Measurements from ENCODE around the gene MYCT1.

Gene MYCT1

GRCh38 chr6:152769993-152770392 lies 72.3 kb downstream of the MYCT1 start:
- TF ChIP-seq, protein P1, sequence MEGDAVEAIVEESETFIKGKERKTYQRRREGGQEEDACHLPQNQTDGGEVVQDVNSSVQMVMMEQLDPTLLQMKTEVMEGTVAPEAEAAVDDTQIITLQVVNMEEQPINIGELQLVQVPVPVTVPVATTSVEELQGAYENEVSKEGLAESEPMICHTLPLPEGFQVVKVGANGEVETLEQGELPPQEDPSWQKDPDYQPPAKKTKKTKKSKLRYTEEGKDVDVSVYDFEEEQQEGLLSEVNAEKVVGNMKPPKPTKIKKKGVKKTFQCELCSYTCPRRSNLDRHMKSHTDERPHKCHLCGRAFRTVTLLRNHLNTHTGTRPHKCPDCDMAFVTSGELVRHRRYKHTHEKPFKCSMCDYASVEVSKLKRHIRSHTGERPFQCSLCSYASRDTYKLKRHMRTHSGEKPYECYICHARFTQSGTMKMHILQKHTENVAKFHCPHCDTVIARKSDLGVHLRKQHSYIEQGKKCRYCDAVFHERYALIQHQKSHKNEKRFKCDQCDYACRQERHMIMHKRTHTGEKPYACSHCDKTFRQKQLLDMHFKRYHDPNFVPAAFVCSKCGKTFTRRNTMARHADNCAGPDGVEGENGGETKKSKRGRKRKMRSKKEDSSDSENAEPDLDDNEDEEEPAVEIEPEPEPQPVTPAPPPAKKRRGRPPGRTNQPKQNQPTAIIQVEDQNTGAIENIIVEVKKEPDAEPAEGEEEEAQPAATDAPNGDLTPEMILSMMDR (IDR thresholded peaks at IDR 0.05; ENCODE audit: low read depth, low read length), result no peak
- no peak overlapping the region for H3K4me3 ChIP-seq (ENCODE audit: low read depth, low read length)

- TF ChIP-seq, protein P1 (IDR thresholded peaks at IDR 0.05; ENCODE audit: low read depth, low read length), result no peak
- no peak overlapping the region for H3K4me3 ChIP-seq (ENCODE audit: low read depth, low read length)
Observed at GRCh38 chr6:152771061-152771687, 73.5 kb downstream of the MYCT1 start.
